MCF 10A (cell line): ENCODE measurements around the gene OSGEPL1. TPM values are rescaled to one million over a fixed set of nuclear protein-coding genes. Genes with fewer than 3 reads are reported as not detected.
"Not testable (repeated sequence)": the region's sequence is repeated elsewhere in the genome, so short reads cannot be mapped to it uniquely, and the experiment has no call there.

Source experiments
- BruUV-seq: library from RNA; stranded (reverse); fragments of 400-500 nt; replicated peaks from 2 replicates; lab custom pipeline; 2021; lab: Mats Ljungman, UMichigan
- CTCF ChIA-PET: fragments of 300-600 bp; sonication (Branson Sonifier 250); formaldehyde crosslinking; extraction: SDS; loops from one replicate; lab custom pipeline; 2021; ENCODE audit warnings: antibody characterized with exemption, inconsistent platforms; lab: Yijun Ruan, JAX
- POLR2A ChIA-PET: fragments of 300-600, 350-650 bp; sonication (Branson Sonifier 250); formaldehyde crosslinking; extraction: SDS; loops from one replicate; lab custom pipeline; 2020; ENCODE audit warnings: antibody characterized with exemption, inconsistent platforms; lab: Yijun Ruan, JAX
- DNase-seq: peaks from one replicate; pipeline ENCODE4 v3.0.0-alpha.2; 2018; ENCODE audit not compliant: unreplicated experiment
- H3K27ac Mint-ChIP-seq: one replicate; pipeline ENCODE4 v1.8.0; 2022; ENCODE audit warnings: mild to moderate bottlenecking, low read depth, mixed read lengths; ENCODE audit not compliant: unreplicated experiment
- H3K27me3 Mint-ChIP-seq: one replicate; pipeline ENCODE4 v1.8.0; 2022; ENCODE audit warnings: mixed read lengths; ENCODE audit not compliant: insufficient read depth, unreplicated experiment
- H3K36me3 Mint-ChIP-seq: one replicate; pipeline ENCODE4 v1.8.0; 2022; ENCODE audit warnings: mild to moderate bottlenecking, moderate library complexity, mixed read lengths; ENCODE audit not compliant: insufficient read depth, unreplicated experiment
- H3K4me1 Mint-ChIP-seq: one replicate; pipeline ENCODE4 v1.8.0; 2022; ENCODE audit warnings: mixed read lengths; ENCODE audit not compliant: insufficient read depth, unreplicated experiment
- H3K4me3 Mint-ChIP-seq: one replicate; pipeline ENCODE4 v1.8.0; 2022; ENCODE audit warnings: mild to moderate bottlenecking, moderate library complexity, mixed read lengths; ENCODE audit not compliant: unreplicated experiment
- H3K9me3 Mint-ChIP-seq: one replicate; pipeline ENCODE4 v1.8.0; 2022; ENCODE audit warnings: mixed read lengths; ENCODE audit not compliant: unreplicated experiment
- CTCF ChIP-seq: fragments of 200-600 bp; IDR thresholded peaks from one replicate; pipeline ENCODE4 v1.8.0; 2022; ENCODE audit warnings: antibody characterized with exemption, mild to moderate bottlenecking; ENCODE audit not compliant: unreplicated experiment
- intact Hi-C: fragments of 100-400 bp; cut with micrococcal nuclease; formaldehyde crosslinking; loops from 2 replicates; pipeline ENCODE4 v1.14.1; 2022
- total RNA-seq: library from RNA; stranded (reverse); gene quantifications from 2 replicates; pipeline ENCODE4 v1.2.3, GENCODE V29; 2022

The OSGEPL1 gene
- total RNA-seq, 1 experiment from 2014 or later, result 5.1 TPM

GRCh38 chr2:189763908-189764661, 1.5 kb upstream of the OSGEPL1 start:
- H3K27ac Mint-ChIP-seq, result peak overlapping the region; percentile 78
- H3K27me3 Mint-ChIP-seq, result no peaks in the 10 kb centered on the region
- no TSS peak for BruUV-seq
- ChIA-PET POLR2A (interaction anchor here (0.6 to 5.1 kb wide), 9 partner anchors 11 to 795 kb away, joined by 3 to 86 read pairs (median 9); partner anchors contain the start of genes ASNSD1, ORMDL1 and PMS1), CTCF (interaction anchor here (0.6 to 4.7 kb wide), 16 partner anchors 9 to 526 kb away, joined by 3 to 31 read pairs (median 6); partner anchors contain the start of gene ASNSD1)
- peak overlapping the region; percentile 94 for H3K4me3 Mint-ChIP-seq
- intact Hi-C loops, result loop anchor here (1.0 to 2.0 kb wide), 2 partner anchors 90 to 103 kb away; partner anchors contain the start of genes ANKAR and ASNSD1
- H3K36me3 Mint-ChIP-seq, result peaks cover 34% of the 10 kb centered on the region
- TF ChIP-seq CTCF, result no peak
- DNase-seq, result no peak
- H3K9me3 Mint-ChIP-seq, result no peaks in the 10 kb centered on the region
- no peaks in the 10 kb centered on the region for H3K4me1 Mint-ChIP-seq

- ChIA-PET CTCF (interaction anchor here (0.7 to 4.7 kb wide), 16 partner anchors 9 to 319 kb away, joined by 3 to 31 read pairs (median 5); partner anchors contain the start of genes ASNSD1, ORMDL1 and PMS1), POLR2A (interaction anchor here (0.6 to 5.1 kb wide), 22 partner anchors 9 to 1890 kb away, joined by 3 to 86 read pairs (median 4); partner anchors contain the start of genes ANKAR, ASNSD1, ORMDL1 and PMS1)
Measured at GRCh38 chr2:189762229-189762550, 402 bp downstream of the OSGEPL1 start.

GRCh38 chr2:189760154-189760553, 2.4 kb downstream of the OSGEPL1 start:
- intact Hi-C loops, H3K9me3 Mint-ChIP-seq, H3K27me3 Mint-ChIP-seq, H3K4me3 Mint-ChIP-seq, H3K36me3 Mint-ChIP-seq, H3K4me1 Mint-ChIP-seq, BruUV-seq, H3K27ac Mint-ChIP-seq, DNase-seq: not testable (repeated sequence)
- POLR2A ChIA-PET, result interaction anchor here (1.1 to 1.8 kb wide), 2 partner anchors 8 to 99 kb away, joined by 3 to 6 read pairs; partner anchors contain the start of gene ASNSD1
- CTCF ChIA-PET, result interaction anchor here (0.7 to 4.7 kb wide), 4 partner anchors 8 to 222 kb away, joined by 3 to 31 read pairs (median 3); no protein-coding TSS in a partner anchor

More at GRCh38 chr2:189762229-189762550, 402 bp downstream of the OSGEPL1 start:
- no peak for TF ChIP-seq CTCF
- peak overlapping the region; percentile 94 for H3K4me3 Mint-ChIP-seq
- H3K4me1 Mint-ChIP-seq, result no peaks in the 10 kb centered on the region
- H3K27ac Mint-ChIP-seq, result peak overlapping the region; percentile 78
- peaks cover 19% of the 10 kb centered on the region for H3K36me3 Mint-ChIP-seq
- TSS peak; percentile 41 for BruUV-seq
- no peaks in the 10 kb centered on the region for H3K9me3 Mint-ChIP-seq
- intact Hi-C loops, result loop anchor here (2.0 kb wide), 1 partner anchor 101 kb away; the partner anchor contains the start of gene ASNSD1
- DNase-seq, result no peak
- H3K27me3 Mint-ChIP-seq, result no peaks in the 10 kb centered on the region

GRCh38 chr2:189756311-189756952, 6.2 kb downstream of the OSGEPL1 start:
- intact Hi-C loops, result no loop called here
- Mint-ChIP-seq H3K4me3 (no peak overlapping the region), H3K36me3 (peaks cover 5% of the 10 kb centered on the region), H3K4me1 (no peaks in the 10 kb centered on the region), H3K27ac (no peak overlapping the region), H3K27me3 (no peaks in the 10 kb centered on the region), H3K9me3 (no peaks in the 10 kb centered on the region)
- no peak for TF ChIP-seq CTCF
- BruUV-seq, result no TSS peak
- ChIA-PET POLR2A (interaction anchor here (0.6 to 1.2 kb wide), 2 partner anchors 14 to 81 kb away, joined by 3 to 4 read pairs; no protein-coding TSS in a partner anchor), CTCF (interaction anchor here (1.2 to 1.9 kb wide), 2 partner anchors 96 to 97 kb away, joined by 3 to 5 read pairs; no protein-coding TSS in a partner anchor)
- DNase-seq, result no peak
